HepG2 (cell line): ENCODE results near the gene RPL3. TPM values are rescaled to one million over a fixed set of nuclear protein-coding genes. Genes with fewer than 3 reads are reported as not detected.

Source experiments
- GFI1 ChIP-seq: sonication (generic); formaldehyde crosslinking; IDR thresholded peaks from 2 replicates; pipeline ENCODE4 v1.5.0; 2020; ENCODE audit warnings: missing genetic modification reagents, mild to moderate bottlenecking, borderline replicate concordance
- GTF3A ChIP-seq: sonication (generic); formaldehyde crosslinking; conservative IDR thresholded peaks from 2 replicates; pipeline ENCODE4 v1.4.0; 2020; ENCODE audit warnings: mild to moderate bottlenecking, missing genetic modification reagents
- NAIF1 ChIP-seq: sonication (generic); formaldehyde crosslinking; IDR thresholded peaks from 2 replicates; pipeline ENCODE4 v1.5.0; 2020; ENCODE audit warnings: mild to moderate bottlenecking, missing genetic modification reagents, borderline replicate concordance
- NR2F6 ChIP-seq, 2 experiments: IDR thresholded peaks; 2 replicates each; pipeline ENCODE4 v1.6.1; 2016; ENCODE audit warnings: antibody characterized with exemption in 1 of 2, mild to moderate bottlenecking in 1 of 2
- PHF21A ChIP-seq: sonication (generic); formaldehyde crosslinking; IDR thresholded peaks from 2 replicates; pipeline ENCODE4 v1.5.0; 2020; ENCODE audit warnings: mild to moderate bottlenecking, missing genetic modification reagents
- PTBP1 ChIP-seq: fragments of 200-400 bp; formaldehyde crosslinking; IDR thresholded peaks from 2 replicates; pipeline ENCODE4 v1.6.1; 2018; ENCODE audit warnings: low read length, low read depth; ENCODE audit not compliant: poor library complexity, severe bottlenecking
- SETDB1 ChIP-seq: sonication (generic); formaldehyde crosslinking; IDR thresholded peaks from 2 replicates; pipeline ENCODE4 v1.5.1; 2020; ENCODE audit warnings: missing genetic modification reagents, mild to moderate bottlenecking, borderline replicate concordance
- SIX4 ChIP-seq: sonication (generic); formaldehyde crosslinking; IDR thresholded peaks from 2 replicates; pipeline ENCODE4 v1.4.0; 2020; ENCODE audit warnings: missing genetic modification reagents
- SP5 ChIP-seq: IDR thresholded peaks from 2 replicates; pipeline ENCODE4 v1.6.1; 2016; ENCODE audit warnings: low read depth, borderline replicate concordance
- STAG1 ChIP-seq: sonication (generic); formaldehyde crosslinking; IDR thresholded peaks from 2 replicates; pipeline ENCODE4 v1.4.0; 2020; ENCODE audit warnings: missing genetic modification reagents
- ZBTB42 ChIP-seq: sonication (generic); formaldehyde crosslinking; IDR thresholded peaks from 2 replicates; pipeline ENCODE4 v1.5.0; 2020; ENCODE audit warnings: mild to moderate bottlenecking, missing genetic modification reagents
- ZFP1 ChIP-seq: IDR thresholded peaks from 2 replicates; pipeline ENCODE4 v1.6.1; 2016
- ZFX ChIP-seq: sonication (generic); formaldehyde crosslinking; IDR thresholded peaks from 2 replicates; pipeline ENCODE4 v1.4.0; 2020; ENCODE audit warnings: mild to moderate bottlenecking, low read depth, missing genetic modification reagents, moderate library complexity
- ZNF292 ChIP-seq: sonication (generic); formaldehyde crosslinking; IDR thresholded peaks from 2 replicates; pipeline ENCODE4 v1.8.1; 2022; ENCODE audit warnings: mild to moderate bottlenecking, low read depth, missing genetic modification reagents, borderline replicate concordance
- ZNF354B ChIP-seq: sonication (generic); formaldehyde crosslinking; IDR thresholded peaks from 2 replicates; pipeline ENCODE4 v1.8.0; 2022; ENCODE audit warnings: mild to moderate bottlenecking, missing genetic modification reagents
- ZNF431 ChIP-seq: sonication (generic); formaldehyde crosslinking; IDR thresholded peaks from 2 replicates; pipeline ENCODE4 v1.9.0; 2022; ENCODE audit warnings: missing genetic modification reagents, low read depth, mild to moderate bottlenecking, borderline replicate concordance
- ZNF432 ChIP-seq: sonication (generic); formaldehyde crosslinking; IDR thresholded peaks from 2 replicates; pipeline ENCODE4 v1.5.0; 2020; ENCODE audit warnings: missing genetic modification reagents, mild to moderate bottlenecking, borderline replicate concordance
- ZNF556 ChIP-seq: sonication (generic); formaldehyde crosslinking; IDR thresholded peaks from 2 replicates; pipeline ENCODE4 v1.4.0; 2020; ENCODE audit warnings: mild to moderate bottlenecking, missing genetic modification reagents, borderline replicate concordance
- ZNF615 ChIP-seq: sonication (generic); formaldehyde crosslinking; IDR thresholded peaks from 2 replicates; pipeline ENCODE4 v1.5.0; 2020; ENCODE audit warnings: mild to moderate bottlenecking, missing genetic modification reagents, borderline replicate concordance
- ZNF780A ChIP-seq: sonication (generic); formaldehyde crosslinking; IDR thresholded peaks from 2 replicates; pipeline ENCODE4 v1.8.0; 2022; ENCODE audit warnings: mild to moderate bottlenecking, missing genetic modification reagents, moderate library complexity
- ZNF891 ChIP-seq: sonication (generic); formaldehyde crosslinking; IDR thresholded peaks from 2 replicates; pipeline ENCODE4 v1.5.0; 2020; ENCODE audit warnings: mild to moderate bottlenecking, missing genetic modification reagents
- polyA plus RNA-seq, 8 experiments: library from polyadenylated mRNA; depleted of rRNA in 3 of 8; stranded (reverse) in 7 of 8; unstranded in 1 of 8; fragments of >200 nt; fragmentation: Illumina TruSeq in 4 of 8; extraction: Trizol in 4 of 8; gene quantifications; 2 replicates each; pipeline versions ENCODE4 v1.2.1 to v1.2.3, GENCODE V29; 2011 to 2016; ENCODE audit warnings: low read depth in 4 of 8, missing spikeins in 1 of 8, mixed read lengths in 1 of 8; ENCODE audit not compliant: insufficient read depth in 1 of 8
- total RNA-seq, 5 experiments: library from RNA; depleted of rRNA; stranded (reverse); fragments of >200 nt; fragmentation: Illumina TruSeq; extraction: Trizol; gene quantifications; 2 replicates each; pipeline ENCODE4 v1.2.3, GENCODE V29; 2016; ENCODE audit warnings: low read depth in 1 of 5
- TF ChIP-seq, protein P1 (sequence below): sonication (generic); formaldehyde crosslinking; IDR thresholded peaks from 2 replicates; pipeline ENCODE4 v1.5.0; 2020; ENCODE audit warnings: mild to moderate bottlenecking, missing genetic modification reagents, borderline replicate concordance
- TF ChIP-seq, protein P2 (sequence below): sonication (generic); formaldehyde crosslinking; IDR thresholded peaks from 2 replicates; pipeline ENCODE4 v1.4.0; 2020; ENCODE audit warnings: mild to moderate bottlenecking, low read depth, missing genetic modification reagents
- TF ChIP-seq, protein P3 (sequence below): sonication (generic); formaldehyde crosslinking; IDR thresholded peaks from 2 replicates; pipeline ENCODE4 v1.4.0; 2020; ENCODE audit warnings: missing genetic modification reagents, low read depth, mild to moderate bottlenecking, borderline replicate concordance

RPL3 gene
- total and polyA plus RNA-seq, 2 of the 13 experiments (the other 11 are each of a cell fraction or from before 2014, with no cell fraction given), result 1,051 to 3,279 TPM

DNA sequence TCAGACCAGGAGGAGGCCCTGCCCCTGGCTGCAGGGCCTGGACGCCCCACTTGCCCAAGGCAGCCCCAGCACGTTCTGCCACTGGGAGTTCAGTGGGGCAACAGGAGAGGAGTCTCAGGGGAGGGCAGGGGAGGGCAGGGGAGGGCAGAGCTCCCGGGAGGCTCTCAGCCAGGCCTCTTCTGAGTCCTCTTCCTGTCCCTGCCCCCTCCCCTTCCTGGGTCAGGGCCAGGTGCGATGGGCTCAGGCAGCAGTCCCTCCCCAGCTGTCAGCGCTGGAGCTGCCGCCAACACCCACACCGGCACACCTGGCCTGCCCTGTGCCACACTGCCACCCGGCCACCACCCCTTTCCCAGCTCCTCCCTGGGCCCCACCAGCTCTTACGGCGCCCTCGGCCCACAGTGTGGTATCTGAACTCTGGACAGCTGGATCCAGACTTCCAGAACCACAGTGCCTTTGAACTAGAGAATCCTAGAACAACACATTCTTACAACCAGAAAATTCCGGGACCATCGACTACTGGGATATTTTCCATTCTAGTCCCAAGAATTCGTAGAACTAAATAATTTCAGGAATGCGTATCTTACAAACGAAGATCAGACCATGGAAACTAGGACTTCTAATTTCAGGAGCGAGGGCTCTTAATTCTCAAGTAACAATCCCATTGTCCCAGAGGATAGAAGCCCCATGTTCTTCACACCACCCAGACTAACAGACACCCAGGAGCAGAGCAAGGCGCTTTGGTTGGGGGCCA lies 21.8 kb downstream of the RPL3 start (continued):
- TF ChIP-seq ZNF432 (CRISPR knock-in tag) (no peak), ZNF292 (CRISPR knock-in tag) (peak; percentile 68; the same call in 1 of the 2 replicates), GTF3A (no peak), NR2F6 (IDR thresholded peaks at IDR 0.05) (peak; percentile 45; the same call in 1 of the 2 replicates), NR2F6 (CRISPR knock-in tag; IDR thresholded peaks at IDR 0.05) (peak; percentile 66), SP5 (0 out of 2 replicates have a peak, but pooled peaks have one; percentile 11), PHF21A (CRISPR knock-in tag) (0 out of 2 replicates have a peak, but pooled peaks have one; percentile 38), SETDB1 (CRISPR knock-in tag) (no peak), ZFX (CRISPR knock-in tag) (peak; percentile 74), STAG1 (CRISPR knock-in tag) (no peak), PTBP1 (no peak), ZNF780A (CRISPR knock-in tag) (no peak), GFI1 (CRISPR knock-in tag) (no peak), ZNF556 (no peak), ZNF891 (CRISPR knock-in tag) (no peak), ZNF615 (no peak), SIX4 (CRISPR knock-in tag) (no peak), ZNF354B (no peak), ZNF431 (no peak), ZBTB42 (no peak), NAIF1 (no peak), ZFP1 (CRISPR knock-in tag) (no peak)
- TF ChIP-seq, protein P1, sequence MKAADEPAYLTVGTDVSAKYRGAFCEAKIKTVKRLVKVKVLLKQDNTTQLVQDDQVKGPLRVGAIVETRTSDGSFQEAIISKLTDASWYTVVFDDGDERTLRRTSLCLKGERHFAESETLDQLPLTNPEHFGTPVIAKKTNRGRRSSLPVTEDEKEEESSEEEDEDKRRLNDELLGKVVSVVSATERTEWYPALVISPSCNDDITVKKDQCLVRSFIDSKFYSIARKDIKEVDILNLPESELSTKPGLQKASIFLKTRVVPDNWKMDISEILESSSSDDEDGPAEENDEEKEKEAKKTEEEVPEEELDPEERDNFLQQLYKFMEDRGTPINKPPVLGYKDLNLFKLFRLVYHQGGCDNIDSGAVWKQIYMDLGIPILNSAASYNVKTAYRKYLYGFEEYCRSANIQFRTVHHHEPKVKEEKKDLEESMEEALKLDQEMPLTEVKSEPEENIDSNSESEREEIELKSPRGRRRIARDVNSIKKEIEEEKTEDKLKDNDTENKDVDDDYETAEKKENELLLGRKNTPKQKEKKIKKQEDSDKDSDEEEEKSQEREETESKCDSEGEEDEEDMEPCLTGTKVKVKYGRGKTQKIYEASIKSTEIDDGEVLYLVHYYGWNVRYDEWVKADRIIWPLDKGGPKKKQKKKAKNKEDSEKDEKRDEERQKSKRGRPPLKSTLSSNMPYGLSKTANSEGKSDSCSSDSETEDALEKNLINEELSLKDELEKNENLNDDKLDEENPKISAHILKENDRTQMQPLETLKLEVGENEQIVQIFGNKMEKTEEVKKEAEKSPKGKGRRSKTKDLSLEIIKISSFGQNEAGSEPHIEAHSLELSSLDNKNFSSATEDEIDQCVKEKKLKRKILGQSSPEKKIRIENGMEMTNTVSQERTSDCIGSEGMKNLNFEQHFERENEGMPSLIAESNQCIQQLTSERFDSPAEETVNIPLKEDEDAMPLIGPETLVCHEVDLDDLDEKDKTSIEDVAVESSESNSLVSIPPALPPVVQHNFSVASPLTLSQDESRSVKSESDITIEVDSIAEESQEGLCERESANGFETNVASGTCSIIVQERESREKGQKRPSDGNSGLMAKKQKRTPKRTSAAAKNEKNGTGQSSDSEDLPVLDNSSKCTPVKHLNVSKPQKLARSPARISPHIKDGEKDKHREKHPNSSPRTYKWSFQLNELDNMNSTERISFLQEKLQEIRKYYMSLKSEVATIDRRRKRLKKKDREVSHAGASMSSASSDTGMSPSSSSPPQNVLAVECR (CRISPR knock-in tag), result peak; percentile 70; the same call in 1 of the 2 replicates
- TF ChIP-seq, protein P2, sequence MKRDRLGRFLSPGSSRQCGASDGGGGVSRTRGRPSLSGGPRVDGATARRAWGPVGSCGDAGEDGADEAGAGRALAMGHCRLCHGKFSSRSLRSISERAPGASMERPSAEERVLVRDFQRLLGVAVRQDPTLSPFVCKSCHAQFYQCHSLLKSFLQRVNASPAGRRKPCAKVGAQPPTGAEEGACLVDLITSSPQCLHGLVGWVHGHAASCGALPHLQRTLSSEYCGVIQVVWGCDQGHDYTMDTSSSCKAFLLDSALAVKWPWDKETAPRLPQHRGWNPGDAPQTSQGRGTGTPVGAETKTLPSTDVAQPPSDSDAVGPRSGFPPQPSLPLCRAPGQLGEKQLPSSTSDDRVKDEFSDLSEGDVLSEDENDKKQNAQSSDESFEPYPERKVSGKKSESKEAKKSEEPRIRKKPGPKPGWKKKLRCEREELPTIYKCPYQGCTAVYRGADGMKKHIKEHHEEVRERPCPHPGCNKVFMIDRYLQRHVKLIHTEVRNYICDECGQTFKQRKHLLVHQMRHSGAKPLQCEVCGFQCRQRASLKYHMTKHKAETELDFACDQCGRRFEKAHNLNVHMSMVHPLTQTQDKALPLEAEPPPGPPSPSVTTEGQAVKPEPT (CRISPR knock-in tag), result no peak
- TF ChIP-seq, protein P3, sequence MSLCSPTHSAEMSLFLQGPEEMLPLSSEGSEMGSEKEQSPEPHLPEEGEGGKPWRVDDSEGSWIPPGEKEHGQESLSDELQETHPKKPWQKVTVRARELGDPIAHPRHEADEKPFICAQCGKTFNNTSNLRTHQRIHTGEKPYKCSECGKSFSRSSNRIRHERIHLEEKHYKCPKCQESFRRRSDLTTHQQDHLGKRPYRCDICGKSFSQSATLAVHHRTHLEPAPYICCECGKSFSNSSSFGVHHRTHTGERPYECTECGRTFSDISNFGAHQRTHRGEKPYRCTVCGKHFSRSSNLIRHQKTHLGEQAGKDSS, result no peak
